GM19351 (cell line): ENCODE results near the gene ADAMTSL1.

Source experiments
- ATAC-seq: cut with Tn5 transposase; IDR thresholded peaks from one replicate; pipeline ENCODE4 v1.9.1; 2021; ENCODE audit warnings: mild to moderate bottlenecking, moderate library complexity; ENCODE audit not compliant: unreplicated experiment

The ADAMTSL1 gene

GRCh38 chr9:18768951-18769622 is 295.1 kb downstream of the ADAMTSL1 start:
- ATAC-seq, result peak; percentile 88

GRCh38 chr9:18770131-18770908 is 296.4 kb downstream of the ADAMTSL1 start:
- ATAC-seq, result no peak

GRCh38 chr9:18771011-18771410 is 297.1 kb downstream of the ADAMTSL1 start:
- no peak for ATAC-seq

- no peak for ATAC-seq
Observed at GRCh38 chr9:18771763-18772162, 297.8 kb downstream of the ADAMTSL1 start.

- ATAC-seq, result no peak
Observed at GRCh38 chr9:18775241-18775640, 301.3 kb downstream of the ADAMTSL1 start.

- ATAC-seq, result no peak
Observed at GRCh38 chr9:18775930-18776329, 302.0 kb downstream of the ADAMTSL1 start.

GRCh38 chr9:18776836-18777820 is 303.2 kb downstream of the ADAMTSL1 start:
- no peak for ATAC-seq

- ATAC-seq, result no peak
Observed at GRCh38 chr9:18778147-18778546, 304.2 kb downstream of the ADAMTSL1 start.

GRCh38 chr9:18778846-18779245 is 304.9 kb downstream of the ADAMTSL1 start:
- no peak for ATAC-seq

GRCh38 chr9:18783909-18784308 is 310.0 kb downstream of the ADAMTSL1 start:
- ATAC-seq, result no peak

GRCh38 chr9:18785604-18786003 is 311.7 kb downstream of the ADAMTSL1 start:
- ATAC-seq, result no peak

GRCh38 chr9:18786196-18786595 is 312.2 kb downstream of the ADAMTSL1 start:
- no peak for ATAC-seq

GRCh38 chr9:18786911-18787650 is 313.1 kb downstream of the ADAMTSL1 start:
- no peak for ATAC-seq

- no peak for ATAC-seq
Observed at GRCh38 chr9:18788256-18788655, 314.3 kb downstream of the ADAMTSL1 start.

- peak; percentile 76 for ATAC-seq
Observed at GRCh38 chr9:18791074-18791473, 317.1 kb downstream of the ADAMTSL1 start.

GRCh38 chr9:18793122-18793521 is 319.2 kb downstream of the ADAMTSL1 start:
- no peak for ATAC-seq

GRCh38 chr9:18795947-18796671 is 322.2 kb downstream of the ADAMTSL1 start:
- ATAC-seq, result no peak

GRCh38 chr9:18796696-18797270 is 322.8 kb downstream of the ADAMTSL1 start:
- no peak for ATAC-seq

GRCh38 chr9:18798106-18798505 is 324.2 kb downstream of the ADAMTSL1 start:
- ATAC-seq, result no peak
